ENCODE data around the gene C14orf132.
"Not testable (repeated sequence)": the region's sequence is repeated elsewhere in the genome, so short reads cannot be mapped to it uniquely, and the experiment has no call there.

C14orf132 gene

DNA sequence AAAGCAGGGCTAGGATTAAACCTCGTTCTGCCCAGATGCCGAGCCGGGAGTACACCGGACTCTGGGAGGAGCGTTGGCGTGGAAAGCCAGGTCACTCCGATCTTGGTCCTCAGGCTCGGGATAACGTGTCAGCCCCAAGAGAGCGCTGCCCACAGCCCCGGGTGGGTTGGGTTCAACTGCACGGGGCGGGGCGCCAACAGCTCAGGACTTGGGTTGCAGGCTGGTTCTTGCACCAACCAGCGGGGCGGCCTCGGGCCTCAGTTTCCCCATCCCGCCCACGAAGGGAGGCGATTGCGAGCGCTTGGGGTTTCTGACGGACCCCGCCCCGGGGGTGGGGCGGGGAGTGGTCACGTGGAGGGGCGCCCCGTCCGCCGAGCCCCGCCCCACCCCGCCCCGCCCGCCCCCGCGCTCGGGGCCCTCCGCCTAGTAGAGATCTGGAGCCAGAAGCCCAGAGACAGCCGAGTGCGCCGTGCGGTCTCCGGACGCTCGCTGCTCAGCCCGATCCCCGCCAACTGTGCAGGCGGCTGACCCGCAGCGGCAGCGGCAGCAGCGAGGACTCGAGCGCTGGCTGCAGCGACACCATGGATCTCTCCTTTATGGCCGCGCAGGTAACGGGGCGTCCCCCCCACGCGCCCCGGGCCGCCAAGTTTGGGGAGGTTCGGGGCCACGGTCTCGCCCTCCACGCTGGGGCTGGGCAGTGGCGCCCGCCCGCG, at the start of gene C14orf132:
C14orf132 (plus strand) TSS at position 443 of the 713 bp plus-strand sequence; CDS start at position 582, 139 bp downstream.
- peak; percentile 19 for DNase-seq

DNA sequence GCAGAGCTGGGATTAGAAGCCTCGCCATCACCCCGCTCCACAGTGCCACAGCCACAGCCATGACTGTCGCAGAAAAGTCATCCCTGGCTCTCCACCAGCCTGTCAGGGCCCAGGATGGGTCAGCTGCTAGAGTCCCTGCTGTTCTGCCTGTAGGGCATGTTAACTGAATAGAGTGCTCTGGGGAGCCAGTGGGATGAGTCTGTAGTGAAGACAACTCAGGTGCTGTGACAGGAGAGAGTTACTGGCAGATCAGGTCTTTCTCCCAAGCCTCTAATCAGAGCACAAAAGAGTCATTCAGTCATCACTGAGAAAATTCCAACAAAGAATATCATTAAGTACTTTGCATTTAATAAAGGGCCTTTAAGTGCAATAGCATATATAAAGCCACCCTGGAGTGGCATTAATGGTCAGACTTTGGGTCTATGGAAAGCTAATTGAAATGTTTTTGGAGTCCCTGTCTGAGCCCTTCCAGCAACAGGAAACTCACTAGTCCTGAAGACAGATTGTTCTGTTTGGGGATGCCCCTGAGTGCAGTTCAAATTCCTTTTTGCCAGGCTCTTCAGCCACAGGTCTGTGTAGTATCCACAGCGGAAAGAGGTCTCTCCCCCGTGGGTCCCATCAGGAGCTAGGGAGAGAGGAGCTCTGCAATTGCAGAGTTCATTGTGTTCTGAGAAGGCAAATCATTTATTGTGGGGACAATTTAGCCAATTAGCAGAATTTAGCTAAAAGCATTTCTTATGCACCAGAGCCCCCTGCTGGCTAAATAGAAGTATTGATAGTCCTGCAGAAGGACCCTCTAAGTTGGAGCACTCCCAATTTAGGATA, 45.2 kb upstream of the C14orf132 start:
- DNase-seq = no peak

GRCh38 chr14:95994593-95994928, 44.6 kb upstream of the C14orf132 start:
- no peak for DNase-seq

GRCh38 chr14:95998656-95999055, 40.5 kb upstream of the C14orf132 start:
- DNase-seq = no peak

GRCh38 chr14:96001866-96002497, 37.2 kb upstream of the C14orf132 start:
- no peak for DNase-seq

DNA sequence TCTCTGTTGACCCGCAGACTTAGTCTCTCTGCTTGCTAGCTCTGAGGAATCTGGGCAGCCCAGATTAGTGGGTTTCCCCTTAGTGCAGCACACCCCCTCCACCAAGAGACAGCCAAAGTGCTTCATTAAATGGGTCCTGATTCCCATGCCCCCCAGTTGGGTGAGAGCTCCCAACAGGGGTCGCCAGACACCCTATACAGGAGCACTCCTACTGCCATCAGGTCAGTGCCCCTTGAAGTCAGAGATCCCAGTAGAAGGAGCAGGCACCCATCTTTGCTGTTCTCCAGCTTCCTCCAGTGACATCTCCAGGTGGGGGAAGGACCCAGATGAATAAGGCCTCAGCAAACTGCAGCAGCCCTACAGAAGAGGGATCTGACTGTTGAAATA, 36.7 kb upstream of the C14orf132 start:
- no peak for DNase-seq

DNA sequence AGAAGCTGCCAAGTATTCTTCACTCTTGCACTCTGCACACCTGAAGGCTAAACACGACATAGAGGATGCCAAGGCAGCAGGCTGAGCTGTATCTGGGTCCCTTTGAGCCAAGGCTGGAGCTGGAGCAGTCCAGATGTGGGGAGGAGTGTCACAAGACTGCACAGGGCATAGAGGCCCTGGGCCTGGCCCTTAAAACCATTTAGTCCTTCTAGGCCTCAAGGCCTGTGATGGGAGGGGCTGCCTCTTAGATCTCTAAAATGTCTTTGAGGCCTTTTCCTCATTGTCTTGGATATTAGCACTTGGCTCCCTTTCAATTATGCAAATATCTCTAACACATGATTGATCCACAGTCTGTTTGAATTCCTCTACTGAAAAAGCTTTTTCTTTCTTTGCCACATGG, 28.0 kb upstream of the C14orf132 start:
- DNase-seq = no peak

DNA sequence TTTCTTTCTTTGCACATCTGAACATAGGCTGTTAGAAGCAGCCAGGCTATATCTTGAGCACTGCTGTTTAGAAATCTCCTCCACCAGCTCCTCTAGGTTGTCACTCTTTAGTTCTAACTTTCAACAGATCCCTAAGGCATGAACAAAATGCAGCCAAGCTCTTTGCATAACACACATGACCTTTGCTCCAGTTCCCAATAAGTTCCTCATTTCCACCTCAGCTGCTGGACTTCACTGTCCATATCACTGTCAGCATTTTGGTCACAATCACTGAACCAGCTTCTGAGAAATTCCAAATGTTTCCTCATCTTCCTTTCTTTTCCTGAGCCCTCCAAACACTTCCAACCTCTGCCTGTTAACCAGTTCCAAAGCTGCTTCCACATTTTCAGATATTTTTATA, 27.6 kb upstream of the C14orf132 start:
- no peak for DNase-seq

- not testable (repeated sequence) for DNase-seq
Measured at GRCh38 chr14:96012757-96013156, 26.4 kb upstream of the C14orf132 start.

- DNase-seq = no peak
Measured at GRCh38 chr14:96014176-96014575, 25.0 kb upstream of the C14orf132 start.

- no peak for DNase-seq
Measured at GRCh38 chr14:96016501-96017160, 22.5 kb upstream of the C14orf132 start.

GRCh38 chr14:96017882-96018281, 21.3 kb upstream of the C14orf132 start:
- no peak for DNase-seq

GRCh38 chr14:96027431-96028355, 11.5 kb upstream of the C14orf132 start:
- DNase-seq = no peak

DNA sequence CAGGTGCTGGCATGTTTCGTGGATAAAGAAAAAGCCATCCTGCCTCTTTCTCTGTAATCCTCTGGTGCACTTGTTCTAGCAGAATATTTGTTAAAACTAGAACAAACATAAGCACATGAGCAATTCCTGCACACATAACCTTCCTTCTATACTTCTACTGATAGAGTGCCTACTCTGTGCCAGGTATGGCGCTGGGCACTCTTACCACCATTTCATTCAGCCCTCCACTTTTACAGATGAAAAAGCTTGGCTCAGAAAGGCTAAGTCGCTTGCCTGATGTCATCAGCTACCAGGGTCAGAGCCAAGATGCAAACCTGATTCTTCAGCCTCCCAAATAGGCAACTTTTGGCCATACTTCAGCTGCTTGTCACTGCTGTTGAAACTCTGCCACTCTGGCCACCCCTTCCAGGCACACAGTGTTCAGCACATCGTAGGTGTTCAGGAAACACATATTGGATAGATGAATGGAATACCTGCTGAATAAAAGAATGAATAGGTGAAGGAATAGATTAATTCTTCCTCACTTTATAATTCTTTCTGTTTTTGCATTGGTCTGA, 10.0 kb upstream of the C14orf132 start:
- no peak for DNase-seq

DNA sequence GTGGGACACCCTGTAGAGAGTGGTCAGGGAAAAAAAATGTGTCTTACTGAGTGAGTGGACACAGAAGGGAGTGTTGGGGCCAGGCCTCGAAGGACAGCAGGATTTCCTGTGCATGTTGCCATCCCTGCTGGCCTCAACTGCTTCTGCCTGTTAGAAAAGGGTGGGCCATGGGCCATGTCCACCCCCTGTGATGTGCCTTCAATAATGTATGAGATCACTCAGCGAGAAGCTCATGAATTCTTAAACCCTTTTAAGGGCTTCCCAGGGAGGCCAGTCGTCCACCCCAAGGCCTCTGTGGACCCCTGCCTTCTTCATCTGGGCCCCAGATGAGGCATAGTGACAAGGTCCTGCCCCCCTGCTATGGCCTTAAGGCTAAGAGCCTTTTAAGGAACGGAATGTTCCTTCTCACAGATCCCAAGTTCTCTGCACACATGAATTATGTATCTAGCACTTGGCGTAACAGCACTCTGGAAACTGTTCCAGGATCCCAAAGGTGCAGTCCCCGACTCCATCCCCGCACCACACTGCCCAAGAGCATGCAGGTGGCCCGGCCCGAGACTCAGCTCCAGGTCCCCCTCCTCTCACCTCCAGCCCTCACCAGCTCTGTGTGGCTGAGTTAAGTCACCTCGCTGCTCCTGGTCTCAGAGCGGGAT, 8.9 kb upstream of the C14orf132 start:
- DNase-seq = no peak

DNA sequence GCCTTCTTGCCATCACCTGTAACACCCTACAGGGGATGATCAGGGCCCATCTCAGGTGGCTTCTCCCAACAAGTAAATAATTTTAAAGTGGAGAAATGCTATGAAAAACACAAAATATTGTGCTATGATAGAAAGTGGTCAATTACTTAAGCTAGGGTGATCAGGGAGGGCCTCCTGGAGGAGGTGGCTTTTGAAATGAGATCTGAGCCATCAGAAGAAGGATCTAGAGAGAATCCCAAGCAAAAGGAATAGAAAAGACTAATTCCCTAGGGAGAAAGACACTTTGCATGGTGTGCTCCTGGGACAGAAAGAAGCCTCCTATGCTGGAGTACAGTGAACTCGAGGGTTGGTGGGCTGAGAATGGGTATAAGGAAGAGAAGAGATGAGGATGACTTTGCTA, 7.5 kb upstream of the C14orf132 start:
- DNase-seq = no peak

DNA sequence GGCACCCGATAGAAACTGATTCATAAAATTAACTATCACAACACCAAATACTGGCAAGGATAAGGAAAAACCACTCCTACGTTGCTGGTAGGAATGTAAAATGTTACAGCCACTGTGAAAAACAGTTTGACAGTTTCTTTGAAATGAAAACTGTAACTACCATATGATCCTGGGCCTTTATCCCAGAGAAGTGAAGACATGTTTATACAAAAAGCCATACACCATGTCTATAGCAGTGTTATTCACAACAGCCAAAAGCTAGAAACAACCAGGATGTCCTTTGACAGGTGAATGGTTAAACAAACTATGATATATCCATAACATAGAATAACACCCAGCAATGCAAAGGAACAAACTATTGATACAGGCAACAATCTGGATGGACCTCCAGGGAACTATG, 3.7 kb upstream of the C14orf132 start:
- no peak for DNase-seq

DNA sequence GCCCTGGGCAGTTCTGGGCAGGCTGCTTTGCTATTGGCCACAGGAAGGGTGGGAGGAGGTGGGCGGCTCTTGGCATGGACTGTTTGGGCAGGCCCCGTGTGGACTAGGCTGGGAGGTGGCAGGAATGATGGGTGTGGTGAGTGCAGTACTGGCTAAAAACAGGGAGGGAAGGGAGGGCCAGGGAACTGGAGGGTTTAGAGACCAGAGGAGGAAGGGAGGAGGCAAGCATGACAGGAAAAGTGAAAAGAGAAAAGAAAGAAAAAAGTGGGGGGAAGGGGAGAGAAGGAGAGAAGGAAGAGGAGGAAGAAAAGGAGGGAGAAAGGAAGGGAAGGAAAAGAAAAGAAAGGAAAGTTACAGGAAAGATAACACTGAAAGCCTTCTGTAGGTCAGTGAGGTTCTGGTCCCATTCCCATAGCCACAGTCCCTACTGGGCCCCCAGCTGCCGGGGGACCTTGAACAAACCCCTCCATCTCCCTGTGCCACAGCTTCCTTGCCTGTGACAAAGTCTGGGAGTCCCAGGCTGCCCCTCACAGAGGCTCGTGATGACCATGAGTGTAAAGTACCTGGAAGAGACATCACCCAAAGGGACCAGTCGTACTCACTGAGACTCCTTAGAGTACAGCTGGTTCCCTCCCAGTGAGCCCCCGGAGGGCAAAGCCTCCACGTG, 1.1 kb upstream of the C14orf132 start:
- DNase-seq = no peak

- DNase-seq = no peak
Measured at GRCh38 chr14:96038558-96038919, 623 bp upstream of the C14orf132 start.

GRCh38 chr14:96039633-96040311, 610 bp downstream of the C14orf132 start:
- peak; percentile 5 for DNase-seq

All from CD4-positive, alpha-beta T cell treated with Interferon gamma for 1 hour (primary cell).